ENCODE data around the gene SMTNL1. TPM values are rescaled to one million over a fixed set of nuclear protein-coding genes. Genes with fewer than 3 reads are reported as not detected.

Gene SMTNL1
- total RNA-seq, 1 experiment from 2014 or later, result not detected

GRCh38 chr11:57567515-57568329 is 30.3 kb downstream of the SMTNL1 start, which contains the start of gene UBE2L6:
TSS of gene UBE2L6 (minus strand) at chr11:57567672. CDS start at chr11:57567611, 61 bp downstream.
- DNase-seq (ENCODE audit: low read depth), result no peak
- in situ Hi-C loops (cut with HindIII; ENCODE audit: low pct_unique_long_range_greater_than_20kb, low sequenced_read_pairs), result no loop called here

GRCh38 chr11:57568330-57568766 is 31.0 kb downstream of the SMTNL1 start:
- peak; percentile 73 for DNase-seq (ENCODE audit: low read depth)
- in situ Hi-C loops (cut with HindIII; ENCODE audit: low pct_unique_long_range_greater_than_20kb, low sequenced_read_pairs), result no loop called here

GRCh38 chr11:57571606-57572005 is 34.2 kb downstream of the SMTNL1 start:
- DNase-seq (ENCODE audit: low read depth), result no peak
- in situ Hi-C loops (cut with HindIII; ENCODE audit: low pct_unique_long_range_greater_than_20kb, low sequenced_read_pairs), result no loop called here

GRCh38 chr11:57574061-57574460 is 36.7 kb downstream of the SMTNL1 start:
- in situ Hi-C loops (cut with HindIII; ENCODE audit: low pct_unique_long_range_greater_than_20kb, low sequenced_read_pairs), result no loop called here

GRCh38 chr11:57584341-57584740 is 46.9 kb downstream of the SMTNL1 start:
- in situ Hi-C loops (cut with HindIII; ENCODE audit: low pct_unique_long_range_greater_than_20kb, low sequenced_read_pairs), result no loop called here
- no peak for DNase-seq (ENCODE audit: low read depth)

More at GRCh38 chr11:57574061-57574460, 36.7 kb downstream of the SMTNL1 start:
- DNase-seq (ENCODE audit: low read depth), result no peak

GRCh38 chr11:57585301-57585700 is 47.9 kb downstream of the SMTNL1 start:
- DNase-seq (ENCODE audit: low read depth), result no peak
- in situ Hi-C loops (cut with HindIII; ENCODE audit: low pct_unique_long_range_greater_than_20kb, low sequenced_read_pairs), result no loop called here

GRCh38 chr11:57586711-57587245 is 49.4 kb downstream of the SMTNL1 start:
- DNase-seq (ENCODE audit: low read depth), result no peak
- in situ Hi-C loops (cut with HindIII; ENCODE audit: low pct_unique_long_range_greater_than_20kb, low sequenced_read_pairs), result no loop called here

- no peak for DNase-seq (ENCODE audit: low read depth)
- in situ Hi-C loops (cut with HindIII; ENCODE audit: low pct_unique_long_range_greater_than_20kb, low sequenced_read_pairs), result no loop called here
These were observed 50.8 kb downstream of the SMTNL1 start for GRCh38 chr11:57588046-57588710.

- in situ Hi-C loops (cut with HindIII; ENCODE audit: low pct_unique_long_range_greater_than_20kb, low sequenced_read_pairs), result no loop called here
- no peak for DNase-seq (ENCODE audit: low read depth)
These were observed 59.0 kb downstream of the SMTNL1 start for GRCh38 chr11:57596266-57596885.

GRCh38 chr11:57597461-57597915 is 60.1 kb downstream of the SMTNL1 start, which contains the start of gene SERPING1:
TSS of gene SERPING1 (plus strand) at chr11:57597685. CDS start at chr11:57598271, 586 bp downstream.
- in situ Hi-C loops (cut with HindIII; ENCODE audit: low pct_unique_long_range_greater_than_20kb, low sequenced_read_pairs), result no loop called here
- DNase-seq (ENCODE audit: low read depth), result no peak

- in situ Hi-C loops (cut with HindIII; ENCODE audit: low pct_unique_long_range_greater_than_20kb, low sequenced_read_pairs), result no loop called here
- no peak for DNase-seq (ENCODE audit: low read depth)
These were observed 60.8 kb downstream of the SMTNL1 start for GRCh38 chr11:57597916-57598830.

- in situ Hi-C loops (cut with HindIII; ENCODE audit: low pct_unique_long_range_greater_than_20kb, low sequenced_read_pairs), result no loop called here
- no peak for DNase-seq (ENCODE audit: low read depth)
These were observed 61.4 kb downstream of the SMTNL1 start for GRCh38 chr11:57598831-57599155.

GRCh38 chr11:57599381-57599780 is 62.0 kb downstream of the SMTNL1 start:
- in situ Hi-C loops (cut with HindIII; ENCODE audit: low pct_unique_long_range_greater_than_20kb, low sequenced_read_pairs), result no loop called here
- DNase-seq (ENCODE audit: low read depth), result no peak

Other genes starting within 250 kb of the SMTNL1 start
- gene TNKS1BP1, start 212.6 kb upstream of the SMTNL1 start, total RNA-seq (2014; rRNA removed; shearing (Covaris generic); ENCODE audit: low replicate concordance), result 56.6 and 70.7 TPM in 2 replicates
- 85.5 and 147 TPM in 2 replicates for gene SSRP1, start 201.7 kb upstream of the SMTNL1 start, total RNA-seq (2014; rRNA removed; shearing (Covaris generic); ENCODE audit: low replicate concordance)
- gene P2RX3, start 199.2 kb upstream of the SMTNL1 start, total RNA-seq (2014; rRNA removed; shearing (Covaris generic); ENCODE audit: low replicate concordance), result not detected in 2 replicates
- not detected in 2 replicates for gene PRG3, start 156.4 kb upstream of the SMTNL1 start, total RNA-seq (2014; rRNA removed; shearing (Covaris generic); ENCODE audit: low replicate concordance)
- not detected in 2 replicates for gene PRG2, start 146.9 kb upstream of the SMTNL1 start, total RNA-seq (2014; rRNA removed; shearing (Covaris generic); ENCODE audit: low replicate concordance)
- 0.41 and 0.67 TPM in 2 replicates for gene SLC43A3, start 110.5 kb upstream of the SMTNL1 start, total RNA-seq (2014; rRNA removed; shearing (Covaris generic); ENCODE audit: low replicate concordance)
- gene RTN4RL2, start 77.1 kb upstream of the SMTNL1 start, total RNA-seq (2014; rRNA removed; shearing (Covaris generic); ENCODE audit: low replicate concordance), result not detected in 2 replicates
- gene SLC43A1, start 21.9 kb upstream of the SMTNL1 start, total RNA-seq (2014; rRNA removed; shearing (Covaris generic); ENCODE audit: low replicate concordance), result not detected in 2 replicates
- 27.5 and 40.9 TPM in 2 replicates for gene TIMM10, start 6.8 kb upstream of the SMTNL1 start, total RNA-seq (2014; rRNA removed; shearing (Covaris generic); ENCODE audit: low replicate concordance)
- 30.8 and 46.5 TPM in 2 replicates for gene UBE2L6, start 30.1 kb downstream of the SMTNL1 start, total RNA-seq (2014; rRNA removed; shearing (Covaris generic); ENCODE audit: low replicate concordance)
- gene SERPING1, start 60.1 kb downstream of the SMTNL1 start, total RNA-seq (2014; rRNA removed; shearing (Covaris generic); ENCODE audit: low replicate concordance), result not detected in 2 replicates
- 0.14 TPM in 1 of 2 replicates, not detected in the other for gene YPEL4, start 112.3 kb downstream of the SMTNL1 start, total RNA-seq (2014; rRNA removed; shearing (Covaris generic); ENCODE audit: low replicate concordance)
- gene CLP1, start 120.2 kb downstream of the SMTNL1 start, total RNA-seq (2014; rRNA removed; shearing (Covaris generic); ENCODE audit: low replicate concordance), result 12.6 and 13.2 TPM in 2 replicates
- 36.9 and 50.6 TPM in 2 replicates for gene ZDHHC5, start 130.5 kb downstream of the SMTNL1 start, total RNA-seq (2014; rRNA removed; shearing (Covaris generic); ENCODE audit: low replicate concordance)
- 14.9 and 32.0 TPM in 2 replicates for gene MED19, start 174.6 kb downstream of the SMTNL1 start, total RNA-seq (2014; rRNA removed; shearing (Covaris generic); ENCODE audit: low replicate concordance)
- gene TMX2, start 175.0 kb downstream of the SMTNL1 start, total RNA-seq (2014; rRNA removed; shearing (Covaris generic); ENCODE audit: low replicate concordance), result 82.1 and 92.7 TPM in 2 replicates
- gene SELENOH, start 203.9 kb downstream of the SMTNL1 start, total RNA-seq (2014; rRNA removed; shearing (Covaris generic); ENCODE audit: low replicate concordance), result 263 and 290 TPM in 2 replicates
- gene BTBD18, start 214.2 kb downstream of the SMTNL1 start, total RNA-seq (2014; rRNA removed; shearing (Covaris generic); ENCODE audit: low replicate concordance), result not detected in 2 replicates
- 22.3 and 44.3 TPM in 2 replicates for gene CTNND1, start 224.2 kb downstream of the SMTNL1 start, total RNA-seq (2014; rRNA removed; shearing (Covaris generic); ENCODE audit: low replicate concordance)